SK-N-SH (cell line): ENCODE measurements around the gene PDCD2. TPM values are rescaled to one million over a fixed set of nuclear protein-coding genes. Genes with fewer than 3 reads are reported as not detected.

Experiments
- CTCF ChIA-PET: fragments of 300-600, 350-600 bp; formaldehyde crosslinking; extraction: SDS; loops from one replicate; lab custom pipeline; 2021; lab: Yijun Ruan, JAX
- POLR2A ChIA-PET: fragments of 350-600 bp; sonication (Branson Sonifier 250); formaldehyde crosslinking; extraction: SDS; loops from one replicate; lab custom pipeline; 2020; ENCODE audit warnings: antibody characterized with exemption, inconsistent platforms; lab: Yijun Ruan, JAX
- DNase-seq: peaks from one replicate; pipeline ENCODE4 v3.0.0; 2012
- H2AFZ ChIP-seq: fragments of 200-600 bp; sonication (generic); 2 replicates; pipeline ENCODE4 v1.8.1; 2016; ENCODE audit warnings: antibody characterized with exemption, mild to moderate bottlenecking, low read depth
- H3F3A ChIP-seq: fragments of 200-600 bp; sonication (generic); replicated peaks from 2 replicates; pipeline ENCODE3; 2016; ENCODE audit warnings: antibody characterized with exemption, mild to moderate bottlenecking; ENCODE audit not compliant: insufficient read depth
- H3K27ac ChIP-seq, 2 experiments: fragments of 200-500 bp in 1 of 2; fragments of 200-600 bp in 1 of 2; sonication (Bioruptor generic) in 1 of 2; sonication (generic), shearing (Covaris generic) in 1 of 2; 2 replicates each; pipeline versions ENCODE4 v1.5.1 to v1.6.1; 2014 to 2016; ENCODE audit warnings: low read depth in 2 of 2, inconsistent platforms in 1 of 2, low read length in 1 of 2, mild to moderate bottlenecking in 1 of 2, mixed read lengths in 1 of 2
- H3K27me3 ChIP-seq: fragments of 200-600 bp; sonication (generic), shearing (Covaris generic); 2 replicates; pipeline ENCODE4 v1.6.1; 2016; ENCODE audit warnings: mixed run types; ENCODE audit not compliant: insufficient read depth
- H3K36me3 ChIP-seq, 2 experiments: fragments of 200-500 bp in 1 of 2; fragments of 200-600 bp in 1 of 2; sonication (Bioruptor generic) in 1 of 2; sonication (generic) in 1 of 2; replicated peaks in 1 of 2; 2 replicates each; pipeline versions ENCODE3 to v1.5.1; 2014 to 2016; ENCODE audit warnings: low read length in 1 of 2, mild to moderate bottlenecking in 1 of 2; ENCODE audit not compliant: insufficient read depth in 2 of 2, control insufficient read depth in 1 of 2
- H3K4me1 ChIP-seq, 2 experiments: fragments of 200-500 bp in 1 of 2; fragments of 200-600 bp in 1 of 2; sonication (Bioruptor generic) in 1 of 2; sonication (generic), shearing (Covaris generic) in 1 of 2; 2 replicates each; pipeline versions ENCODE4 v1.5.1 to v1.6.1; 2014 to 2016; ENCODE audit warnings: low read depth in 1 of 2, low read length in 1 of 2, mixed run types in 1 of 2; ENCODE audit not compliant: insufficient read depth in 2 of 2, control insufficient read depth in 1 of 2
- H3K4me2 ChIP-seq: fragments of 200-600 bp; sonication (generic), shearing (Covaris generic); 2 replicates; pipeline ENCODE4 v1.6.1; 2017; ENCODE audit warnings: mixed run types
- H3K4me3 ChIP-seq, 2 experiments: fragments of 200-500 bp in 1 of 2; fragments of 200-600 bp in 1 of 2; sonication (Bioruptor generic) in 1 of 2; sonication (generic), shearing (Covaris generic) in 1 of 2; 2 replicates each; pipeline versions ENCODE4 v1.5.1 to v1.8.1; 2014 to 2016; ENCODE audit warnings: low read depth in 2 of 2, inconsistent platforms in 1 of 2, low read length in 1 of 2, mild to moderate bottlenecking in 1 of 2, mixed read lengths in 1 of 2, moderate library complexity in 1 of 2
- H3K79me2 ChIP-seq: fragments of 200-600 bp; sonication (generic); 2 replicates; pipeline ENCODE4 v1.8.1; 2017; ENCODE audit warnings: mild to moderate bottlenecking; ENCODE audit not compliant: insufficient read depth
- H3K9ac ChIP-seq: fragments of 200-600 bp; sonication (generic); 2 replicates; pipeline ENCODE4 v1.6.1; 2017; ENCODE audit warnings: mixed run types
- H3K9me2 ChIP-seq: fragments of 200-600 bp; sonication (generic); 2 replicates; pipeline ENCODE4 v1.6.1; 2017; ENCODE audit warnings: mixed run types
- H3K9me3 ChIP-seq: fragments of 200-600 bp; sonication (generic); 2 replicates; pipeline ENCODE4 v1.6.1; 2017; ENCODE audit warnings: mixed run types, mild to moderate bottlenecking, moderate library complexity
- H4K20me1 ChIP-seq: fragments of 200-600 bp; sonication (generic); 2 replicates; pipeline ENCODE4 v1.6.1; 2017; ENCODE audit warnings: mild to moderate bottlenecking, mixed run types; ENCODE audit not compliant: insufficient read depth
- EP300 ChIP-seq, 2 experiments: IDR thresholded peaks; 2 replicates each; pipeline versions ENCODE4 v1.4.0 to v1.6.1; 2012; ENCODE audit warnings: borderline replicate concordance in 1 of 2, low read depth in 1 of 2, low read length in 1 of 2
- GATA2 ChIP-seq: sonication (generic); formaldehyde crosslinking; IDR thresholded peaks from 2 replicates; pipeline ENCODE4 v1.5.0; 2020; ENCODE audit warnings: mild to moderate bottlenecking, missing genetic modification reagents
- JUND ChIP-seq: IDR thresholded peaks from 2 replicates; pipeline ENCODE4 v1.4.0; 2012
- MEF2A ChIP-seq: IDR thresholded peaks from 2 replicates; pipeline ENCODE4 v1.4.0; 2012; ENCODE audit warnings: low read depth, borderline replicate concordance
- MXI1 ChIP-seq: IDR thresholded peaks from 2 replicates; pipeline ENCODE4 v1.6.1; 2012; ENCODE audit warnings: mild to moderate bottlenecking, low read depth, low read length, improper control_type of control experiment
- PBX3 ChIP-seq: IDR thresholded peaks from 2 replicates; pipeline ENCODE4; 2012
- POLR2AphosphoS5 ChIP-seq: IDR thresholded peaks from 2 replicates; pipeline ENCODE4 v1.6.1; 2012; ENCODE audit warnings: low read depth, low read length
- REST ChIP-seq: IDR thresholded peaks from 2 replicates; pipeline ENCODE4 v1.6.1; 2012; ENCODE audit warnings: mild to moderate bottlenecking, low read depth, low read length, moderate library complexity
- RFX5 ChIP-seq: IDR thresholded peaks from 2 replicates; pipeline ENCODE4 v1.6.1; 2012; ENCODE audit warnings: mild to moderate bottlenecking, improper control_type of control experiment, low read length
- SIN3A ChIP-seq: IDR thresholded peaks from 2 replicates; pipeline ENCODE4 v1.6.1; 2012; ENCODE audit warnings: low read depth, mild to moderate bottlenecking, low read length, moderate library complexity, borderline replicate concordance
- SMC3 ChIP-seq: IDR thresholded peaks from 2 replicates; pipeline ENCODE4 v1.6.1; 2012; ENCODE audit warnings: low read depth, low read length, improper control_type of control experiment
- TAF1 ChIP-seq: IDR thresholded peaks from 2 replicates; pipeline ENCODE4 v1.6.1; 2012; ENCODE audit warnings: low read depth, mild to moderate bottlenecking, low read length, moderate library complexity, borderline replicate concordance
- TCF12 ChIP-seq: IDR thresholded peaks from 2 replicates; pipeline ENCODE4 v1.4.0; 2012
- TEAD4 ChIP-seq: IDR thresholded peaks from 2 replicates; pipeline ENCODE4 v1.4.0; 2012; ENCODE audit warnings: mild to moderate bottlenecking, borderline replicate concordance; ENCODE audit not compliant: insufficient read depth
- WGBS: methylation state at CpG from one replicate; pipeline ENCODE4 v1.1.6; 2017; ENCODE audit warnings: low lambda C conversion rate; 5-methylcytosine and 5-hydroxymethylcytosine counted together
- polyA plus RNA-seq, 3 experiments: library from polyadenylated mRNA; depleted of rRNA; stranded (reverse); fragments of >200 nt; gene quantifications; 2 replicates each; pipeline ENCODE4 v1.2.3, GENCODE V29; 2012
- TF ChIP-seq, protein P1 (sequence below): fragments of 150-350 bp; IDR thresholded peaks from 2 replicates; pipeline ENCODE4 v1.6.1; 2017; ENCODE audit warnings: antibody characterized with exemption, low read length, low read depth, borderline replicate concordance
- TF ChIP-seq, protein P2 (sequence below): IDR thresholded peaks from 2 replicates; pipeline ENCODE4 v1.4.0; 2012; ENCODE audit warnings: low read depth, borderline replicate concordance

PDCD2 gene
- polyA plus RNA-seq, 1 of the 3 experiments (the other 2 are of a cell fraction): 82.1 TPM

DNA sequence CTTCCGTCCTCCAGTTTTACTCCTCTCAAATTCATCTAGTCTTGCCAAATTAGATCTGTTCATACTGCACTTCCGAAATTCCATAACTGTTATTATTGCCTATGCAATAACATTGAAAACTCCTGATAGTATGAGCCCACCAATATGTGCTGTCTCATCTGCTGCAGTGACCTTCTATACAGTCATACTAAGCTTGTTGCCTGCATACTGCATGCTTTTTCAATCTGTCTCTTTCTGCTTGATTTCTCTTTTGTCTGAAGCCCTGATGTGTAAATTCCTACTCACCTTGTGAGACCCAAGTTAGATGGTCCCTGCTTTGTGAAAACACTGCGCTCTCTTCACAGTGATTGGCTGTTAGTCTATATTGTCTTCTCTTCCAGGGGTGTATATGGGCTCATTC lies 29.1 kb downstream of the PDCD2 start:
- POLR2A ChIA-PET: no interaction called here
- H2AFZ ChIP-seq: no peak overlapping the region
- no peaks in the 10 kb centered on the region for H3K27me3 ChIP-seq
- no peak for DNase-seq
- H3K27ac ChIP-seq: peak overlapping the region in 1 of 2 experiments; percentile 92; a peak in 1 of 4 replicates
- H3K79me2 ChIP-seq: peaks cover 90% of the 10 kb centered on the region
- H3K9ac ChIP-seq: peak overlapping the region; percentile 89
- H3K36me3 ChIP-seq: peaks cover 21 to 33% of the 10 kb centered on the region in 2 experiments
- peak overlapping the region; percentile 85 for H3K4me2 ChIP-seq
- no peaks in the 10 kb centered on the region for H3K9me2 ChIP-seq
- WGBS: 36% methylated on average over 3 of the region's 3 CpGs
- H4K20me1 ChIP-seq: peaks cover 24% of the 10 kb centered on the region
- TF ChIP-seq JUND: no peak
- TF ChIP-seq RFX5: no peak
- TF ChIP-seq POLR2AphosphoS5: no peak
- TF ChIP-seq SMC3: no peak
- no peak for TF ChIP-seq PBX3
- TF ChIP-seq SIN3A: no peak
- TF ChIP-seq MXI1: no peak
- no peak for TF ChIP-seq MEF2A
- H3K4me3 ChIP-seq: peak overlapping the region; percentile 89 to 100
- H3F3A ChIP-seq: peaks cover 5% of the 10 kb centered on the region
- CTCF ChIA-PET: interaction anchor here (0.9 to 1.4 kb wide), 2 partner anchors 20 to 25 kb away, joined by 3 read pairs; no protein-coding TSS in a partner anchor
- H3K9me3 ChIP-seq: no peaks in the 10 kb centered on the region
- H3K4me1 ChIP-seq: peaks cover 19 to 23% of the 10 kb centered on the region in 2 experiments; a peak in 3 of 4 replicates

DNA sequence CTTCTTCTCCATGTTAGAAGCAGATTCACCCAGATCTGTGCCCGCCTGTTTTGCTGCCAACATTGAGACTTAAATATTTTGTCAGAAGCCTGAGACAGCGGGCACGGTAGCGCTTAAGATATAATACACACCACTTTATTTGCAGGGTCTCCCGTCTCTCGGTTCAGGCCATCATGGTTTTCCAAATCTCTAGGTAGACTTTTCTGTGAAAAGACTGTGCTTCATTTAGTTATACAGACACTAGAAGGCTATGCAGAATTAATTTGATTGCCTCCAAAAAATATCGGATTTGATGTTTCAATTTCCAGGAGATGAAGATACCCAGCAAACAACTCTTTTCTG lies 29.7 kb downstream of the PDCD2 start:
- Histone ChIP-seq H3K27me3 (no peaks in the 10 kb centered on the region), H3K4me2 (peak overlapping the region; percentile 85), H2AFZ (peak overlapping the region; percentile 89; the same call in 1 of the 2 replicates), H3K27ac (peak overlapping the region; percentile 77 to 92), H3K4me3 (peak overlapping the region; percentile 89 to 100), H3K9me2 (no peaks in the 10 kb centered on the region), H3K36me3 (peaks cover 25 to 33% of the 10 kb centered on the region in 2 experiments), H3K9me3 (no peaks in the 10 kb centered on the region), H3K4me1 (peaks cover 19 to 23% of the 10 kb centered on the region in 2 experiments; a peak in 3 of 4 replicates), H3F3A (peaks cover 5% of the 10 kb centered on the region), H3K79me2 (peaks cover 90% of the 10 kb centered on the region), H3K9ac (peak overlapping the region; percentile 89), H4K20me1 (peaks cover 30% of the 10 kb centered on the region)
- 0% methylated on average over 7 of the region's 7 CpGs for WGBS
- no peak for TF ChIP-seq REST
- TF ChIP-seq TCF12: no peak
- no peak for TF ChIP-seq GATA2 (CRISPR knock-in tag)
- TF ChIP-seq TEAD4: no peak
- TF ChIP-seq, protein P1, sequence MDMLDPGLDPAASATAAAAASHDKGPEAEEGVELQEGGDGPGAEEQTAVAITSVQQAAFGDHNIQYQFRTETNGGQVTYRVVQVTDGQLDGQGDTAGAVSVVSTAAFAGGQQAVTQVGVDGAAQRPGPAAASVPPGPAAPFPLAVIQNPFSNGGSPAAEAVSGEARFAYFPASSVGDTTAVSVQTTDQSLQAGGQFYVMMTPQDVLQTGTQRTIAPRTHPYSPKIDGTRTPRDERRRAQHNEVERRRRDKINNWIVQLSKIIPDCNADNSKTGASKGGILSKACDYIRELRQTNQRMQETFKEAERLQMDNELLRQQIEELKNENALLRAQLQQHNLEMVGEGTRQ: no peak
- TF ChIP-seq, protein P2, sequence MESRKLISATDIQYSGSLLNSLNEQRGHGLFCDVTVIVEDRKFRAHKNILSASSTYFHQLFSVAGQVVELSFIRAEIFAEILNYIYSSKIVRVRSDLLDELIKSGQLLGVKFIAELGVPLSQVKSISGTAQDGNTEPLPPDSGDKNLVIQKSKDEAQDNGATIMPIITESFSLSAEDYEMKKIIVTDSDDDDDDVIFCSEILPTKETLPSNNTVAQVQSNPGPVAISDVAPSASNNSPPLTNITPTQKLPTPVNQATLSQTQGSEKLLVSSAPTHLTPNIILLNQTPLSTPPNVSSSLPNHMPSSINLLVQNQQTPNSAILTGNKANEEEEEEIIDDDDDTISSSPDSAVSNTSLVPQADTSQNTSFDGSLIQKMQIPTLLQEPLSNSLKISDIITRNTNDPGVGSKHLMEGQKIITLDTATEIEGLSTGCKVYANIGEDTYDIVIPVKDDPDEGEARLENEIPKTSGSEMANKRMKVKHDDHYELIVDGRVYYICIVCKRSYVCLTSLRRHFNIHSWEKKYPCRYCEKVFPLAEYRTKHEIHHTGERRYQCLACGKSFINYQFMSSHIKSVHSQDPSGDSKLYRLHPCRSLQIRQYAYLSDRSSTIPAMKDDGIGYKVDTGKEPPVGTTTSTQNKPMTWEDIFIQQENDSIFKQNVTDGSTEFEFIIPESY: no peak
- TF ChIP-seq PBX3: no peak
- no peak for TF ChIP-seq TAF1
- TF ChIP-seq EP300 (IDR thresholded peaks at IDR 0.05; ENCODE audit: borderline replicate concordance in 1 of 2, low read depth in 1 of 2, low read length in 1 of 2): no peak
- CTCF ChIA-PET: interaction anchor here (0.9 kb wide), 1 partner anchor 25 kb away, joined by 3 read pairs; no protein-coding TSS in a partner anchor
- POLR2A ChIA-PET: no interaction called here
- DNase-seq: no peak
